ENCODE measurements around the gene MARCHF4. TPM values are rescaled to one million over a fixed set of nuclear protein-coding genes. Genes with fewer than 3 reads are reported as not detected.
"Not testable (repeated sequence)": the region's sequence is repeated elsewhere in the genome, so short reads cannot be mapped to it uniquely, and the experiment has no call there.

Gene MARCHF4
- total RNA-seq, 1 donor from 2014 or later: 2.2 TPM

- Mint-ChIP-seq H3K27ac (no peak overlapping the region), H3K9me3 (ENCODE audit: low read depth) (no peaks in the 10 kb centered on the region), H3K36me3 (ENCODE audit: insufficient read depth) (no peaks in the 10 kb centered on the region), H3K27me3 (peaks cover 2% of the 10 kb centered on the region), H3K4me1 (ENCODE audit: low read depth) (no peaks in the 10 kb centered on the region), H3K4me3 (ENCODE audit: low read depth) (no peak overlapping the region)
- no peak for DNase-seq (ENCODE audit: low spot score, unreplicated experiment)
- TF ChIP-seq CTCF (IDR thresholded peaks at IDR 0.05; ENCODE audit: unreplicated experiment): no peak
These were observed 17.3 kb upstream of the MARCHF4 start for GRCh38 chr2:216389570-216389969.

GRCh38 chr2:216388046-216388884 is 16.0 kb upstream of the MARCHF4 start:
- Mint-ChIP-seq H3K4me1 (ENCODE audit: low read depth) (no peaks in the 10 kb centered on the region), H3K9me3 (ENCODE audit: low read depth) (peaks cover 5% of the 10 kb centered on the region), H3K27ac (no peak overlapping the region), H3K4me3 (ENCODE audit: low read depth) (no peak overlapping the region), H3K27me3 (no peaks in the 10 kb centered on the region), H3K36me3 (ENCODE audit: insufficient read depth) (no peaks in the 10 kb centered on the region)
- TF ChIP-seq CTCF (IDR thresholded peaks at IDR 0.05; ENCODE audit: unreplicated experiment): no peak
- no peak for DNase-seq (ENCODE audit: low spot score, unreplicated experiment)

- no peaks in the 10 kb centered on the region for H3K36me3 Mint-ChIP-seq (ENCODE audit: insufficient read depth)
- TF ChIP-seq CTCF (IDR thresholded peaks at IDR 0.05; ENCODE audit: unreplicated experiment): no peak
- H3K27me3 Mint-ChIP-seq: no peaks in the 10 kb centered on the region
- H3K4me1 Mint-ChIP-seq (ENCODE audit: low read depth): no peaks in the 10 kb centered on the region
- no peak overlapping the region for H3K27ac Mint-ChIP-seq
- H3K4me3 Mint-ChIP-seq (ENCODE audit: low read depth): no peak overlapping the region
- no peak for DNase-seq (ENCODE audit: low spot score, unreplicated experiment)
- peaks cover 5% of the 10 kb centered on the region for H3K9me3 Mint-ChIP-seq (ENCODE audit: low read depth)
These were observed 15.0 kb upstream of the MARCHF4 start for GRCh38 chr2:216387262-216387661.

- no peak overlapping the region for H3K27ac Mint-ChIP-seq
- H3K27me3 Mint-ChIP-seq: no peaks in the 10 kb centered on the region
- no peak overlapping the region for H3K4me3 Mint-ChIP-seq (ENCODE audit: low read depth)
- no peaks in the 10 kb centered on the region for H3K36me3 Mint-ChIP-seq (ENCODE audit: insufficient read depth)
- TF ChIP-seq CTCF (IDR thresholded peaks at IDR 0.05; ENCODE audit: unreplicated experiment): no peak
- DNase-seq (ENCODE audit: low spot score, unreplicated experiment): no peak
- H3K9me3 Mint-ChIP-seq (ENCODE audit: low read depth): peaks cover 5% of the 10 kb centered on the region
- H3K4me1 Mint-ChIP-seq (ENCODE audit: low read depth): no peaks in the 10 kb centered on the region
These were observed 13.2 kb upstream of the MARCHF4 start for GRCh38 chr2:216385478-216385877.

GRCh38 chr2:216384409-216384808 is 12.1 kb upstream of the MARCHF4 start:
- not testable (repeated sequence) for H3K27ac Mint-ChIP-seq; H3K4me3 Mint-ChIP-seq (ENCODE audit: low read depth); H3K36me3 Mint-ChIP-seq (ENCODE audit: insufficient read depth); DNase-seq (ENCODE audit: low spot score, unreplicated experiment); H3K4me1 Mint-ChIP-seq (ENCODE audit: low read depth); H3K27me3 Mint-ChIP-seq; H3K9me3 Mint-ChIP-seq (ENCODE audit: low read depth)

GRCh38 chr2:216379977-216380376 is 7.7 kb upstream of the MARCHF4 start:
- Mint-ChIP-seq H3K4me3 (ENCODE audit: low read depth) (no peak overlapping the region), H3K4me1 (ENCODE audit: low read depth) (no peaks in the 10 kb centered on the region), H3K27me3 (peaks cover 30% of the 10 kb centered on the region), H3K9me3 (ENCODE audit: low read depth) (peaks cover 5% of the 10 kb centered on the region), H3K27ac (no peak overlapping the region), H3K36me3 (ENCODE audit: insufficient read depth) (no peaks in the 10 kb centered on the region)
- TF ChIP-seq CTCF (IDR thresholded peaks at IDR 0.05; ENCODE audit: unreplicated experiment): no peak
- DNase-seq (ENCODE audit: low spot score, unreplicated experiment): no peak

Measured in progenitor cell of endocrine pancreas (in vitro differentiated cells).